Stimulated activated CD8-positive, alpha-beta memory T cell treated with anti-CD3 and anti-CD28 coated beads, Interleukin-4, amount 100 ng/mL, for 4 hours (primary cell): ENCODE data around the gene RERE.
"Not testable (repeated sequence)": the region's sequence is repeated elsewhere in the genome, so short reads cannot be mapped to it uniquely, and the experiment has no call there.

ENCODE experiments used
- DNase-seq, 2 donors: peaks; one replicate each; pipeline ENCODE4 v3.0.0-alpha.2; 2020; ENCODE audit warnings: low read depth in 2 of 2, low spot score in 1 of 2

Gene RERE

GRCh38 chr1:8523666-8524206, 293.7 kb downstream of the RERE start:
- no peak for DNase-seq

- DNase-seq: no peak
Observed at GRCh38 chr1:8520483-8520966, 296.9 kb downstream of the RERE start.

- DNase-seq: no peak
Observed at GRCh38 chr1:8519167-8519566, 298.3 kb downstream of the RERE start.

GRCh38 chr1:8518490-8518801, 299.0 kb downstream of the RERE start:
- DNase-seq: no peak

- no peak for DNase-seq
Observed at GRCh38 chr1:8517661-8518489, 299.6 kb downstream of the RERE start.

- no peak for DNase-seq
Observed at GRCh38 chr1:8516793-8517556, 300.5 kb downstream of the RERE start.

- DNase-seq: no peak
Observed at GRCh38 chr1:8516278-8516777, 301.1 kb downstream of the RERE start.

GRCh38 chr1:8512504-8512903, 304.9 kb downstream of the RERE start:
- no peak for DNase-seq

GRCh38 chr1:8510041-8510823, 307.2 kb downstream of the RERE start:
- peak in 1 of 2 donors; percentile 12 for DNase-seq

- no peak for DNase-seq
Observed at GRCh38 chr1:8509579-8509978, 307.9 kb downstream of the RERE start.

- DNase-seq: no peak
Observed at GRCh38 chr1:8506995-8507615, 310.3 kb downstream of the RERE start.

- no peak for DNase-seq
Observed at GRCh38 chr1:8506456-8506855, 311.0 kb downstream of the RERE start.

GRCh38 chr1:8503842-8504241, 313.6 kb downstream of the RERE start:
- no peak for DNase-seq

- DNase-seq: not testable (repeated sequence)
Observed at GRCh38 chr1:8502949-8503348, 314.5 kb downstream of the RERE start.

GRCh38 chr1:8497210-8497819, 320.1 kb downstream of the RERE start:
- no peak for DNase-seq

GRCh38 chr1:8496473-8496872, 321.0 kb downstream of the RERE start:
- peak in 1 of 2 donors; percentile 13 for DNase-seq

GRCh38 chr1:8495928-8496401, 321.5 kb downstream of the RERE start:
- DNase-seq: peak in 1 of 2 donors; percentile 10

- no peak for DNase-seq
Observed at GRCh38 chr1:8494681-8495080, 322.8 kb downstream of the RERE start.

- no peak for DNase-seq
Observed at GRCh38 chr1:8493916-8494540, 323.4 kb downstream of the RERE start.

- no peak for DNase-seq
Observed at GRCh38 chr1:8487249-8487648, 330.2 kb downstream of the RERE start.
